GM21825 (cell line): ENCODE measurements around the gene ARHGAP45.
A peak's percentile ranks its signal among the peaks of the same experiment; 100 is the strongest.
"Not testable (repeated sequence)": the region's sequence is repeated elsewhere in the genome, so short reads cannot be mapped to it uniquely, and the experiment has no call there.

Experiments used
- ATAC-seq: cut with Tn5 transposase; IDR thresholded peaks from one replicate; pipeline ENCODE4 v1.9.1; 2021; ENCODE audit warnings: mild to moderate bottlenecking, moderate library complexity; ENCODE audit not compliant: unreplicated experiment

ARHGAP45 gene

DNA sequence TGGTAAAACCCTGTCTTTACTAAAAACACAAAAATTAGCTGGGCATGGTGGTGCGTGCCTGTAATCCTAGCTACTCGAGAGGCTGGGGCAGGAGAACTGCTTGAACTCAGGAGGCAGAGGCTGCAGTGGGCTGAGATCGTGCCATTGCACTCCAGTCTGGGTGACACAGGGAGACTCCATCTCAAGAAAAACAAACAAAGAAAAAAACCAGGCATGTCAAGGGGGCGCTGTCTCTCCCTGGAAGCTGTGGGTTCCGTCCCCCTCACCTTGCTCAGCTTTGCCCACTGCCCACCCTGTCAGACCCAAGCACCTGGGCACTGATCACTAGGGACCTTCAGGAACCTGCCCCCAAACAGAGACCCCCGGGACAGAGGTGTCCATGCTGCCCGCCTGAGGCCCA, 62.1 kb downstream of the ARHGAP45 start:
- not testable (repeated sequence) for ATAC-seq

GRCh38 chr19:1129535-1129934, 62.6 kb downstream of the ARHGAP45 start:
- ATAC-seq: no peak

DNA sequence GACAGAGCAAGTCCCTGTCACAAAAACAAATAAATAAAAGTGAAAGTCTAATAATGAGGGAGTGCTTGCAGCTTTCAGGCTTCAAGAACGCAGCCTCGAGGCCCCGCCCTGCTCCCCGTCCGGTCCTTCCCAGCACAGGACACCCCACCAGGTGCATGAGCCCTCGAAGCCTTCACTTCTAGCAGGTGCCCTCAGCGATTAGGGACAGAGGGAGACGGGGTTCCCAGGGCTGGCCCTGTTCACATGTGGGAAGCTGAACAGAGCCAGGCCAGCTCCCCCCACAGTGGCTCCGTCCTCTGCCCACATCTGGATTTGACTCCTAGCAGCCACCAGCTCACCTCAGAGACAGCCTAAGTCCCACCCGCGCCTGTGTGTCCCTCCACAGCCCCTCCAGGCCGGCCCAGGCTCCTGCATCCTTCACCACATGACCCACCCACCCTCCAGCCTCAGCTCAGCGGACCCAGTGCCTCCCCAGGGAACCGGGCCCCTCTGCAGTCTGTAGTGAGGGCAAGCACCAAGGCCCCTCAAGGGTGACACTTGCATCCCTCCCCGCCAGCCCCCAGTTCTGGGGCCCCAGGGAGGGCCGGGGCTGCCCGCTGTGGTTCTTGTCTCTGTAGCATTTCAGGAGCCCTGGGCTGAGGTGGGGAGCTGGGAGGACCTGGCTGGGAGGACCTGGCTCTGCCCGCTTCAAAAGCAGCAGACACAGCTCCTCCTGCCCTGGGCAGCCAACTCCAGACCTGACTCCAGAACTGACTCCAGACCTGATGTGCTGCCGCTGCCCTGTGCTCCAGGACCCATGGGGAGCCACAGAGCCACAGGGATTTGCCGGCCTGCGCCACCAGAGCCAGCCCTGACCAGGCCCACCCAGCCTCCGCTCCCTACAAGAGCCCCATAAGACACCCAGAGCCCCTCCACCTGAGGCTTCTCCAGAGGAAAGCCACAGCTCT, 64.1 kb downstream of the ARHGAP45 start:
- ATAC-seq: no peak

DNA sequence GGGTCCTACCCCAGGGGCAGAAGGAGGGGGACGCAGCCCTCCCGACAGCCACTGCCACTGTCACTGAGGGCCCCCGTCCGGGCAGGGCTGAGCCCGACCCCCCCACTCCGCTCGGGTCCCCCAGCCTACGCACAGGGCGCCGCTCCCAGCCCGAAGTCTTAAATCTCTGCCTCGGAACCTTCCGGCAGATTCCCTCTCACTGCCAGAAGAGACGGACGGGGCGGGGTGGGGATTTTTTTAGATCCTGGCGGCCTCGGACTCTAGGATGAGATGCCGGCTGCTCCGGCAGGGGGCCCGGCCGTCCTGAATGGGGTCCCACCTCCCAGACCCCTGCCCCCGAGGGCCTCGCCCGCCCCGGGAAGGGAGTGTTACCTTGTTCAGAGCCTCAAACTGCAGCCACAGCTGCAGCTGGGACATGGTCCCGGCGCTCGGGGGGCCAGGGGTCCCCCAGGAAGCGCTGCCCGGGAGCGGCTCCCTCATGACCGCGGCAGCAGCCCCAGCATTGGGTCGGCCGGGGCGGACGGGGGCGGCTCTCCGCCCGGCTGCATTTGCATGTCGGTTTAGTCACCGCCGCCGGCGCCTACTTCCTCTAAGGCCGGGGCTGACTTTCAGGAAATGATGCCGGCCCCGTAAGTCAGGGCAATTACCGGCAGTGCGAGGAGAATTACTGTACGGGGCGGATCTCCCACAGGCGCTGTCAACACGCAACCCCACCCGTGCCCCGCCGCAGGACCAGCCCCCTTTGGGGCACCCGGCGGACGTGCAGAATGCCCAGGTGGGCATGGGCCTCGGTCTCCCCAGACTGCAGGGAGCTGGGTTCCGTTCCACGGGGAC, 65.0 kb downstream of the ARHGAP45 start:
- peak; percentile 39 for ATAC-seq

GRCh38 chr19:1132552-1133383, 65.8 kb downstream of the ARHGAP45 start:
- peak; percentile 2 for ATAC-seq

DNA sequence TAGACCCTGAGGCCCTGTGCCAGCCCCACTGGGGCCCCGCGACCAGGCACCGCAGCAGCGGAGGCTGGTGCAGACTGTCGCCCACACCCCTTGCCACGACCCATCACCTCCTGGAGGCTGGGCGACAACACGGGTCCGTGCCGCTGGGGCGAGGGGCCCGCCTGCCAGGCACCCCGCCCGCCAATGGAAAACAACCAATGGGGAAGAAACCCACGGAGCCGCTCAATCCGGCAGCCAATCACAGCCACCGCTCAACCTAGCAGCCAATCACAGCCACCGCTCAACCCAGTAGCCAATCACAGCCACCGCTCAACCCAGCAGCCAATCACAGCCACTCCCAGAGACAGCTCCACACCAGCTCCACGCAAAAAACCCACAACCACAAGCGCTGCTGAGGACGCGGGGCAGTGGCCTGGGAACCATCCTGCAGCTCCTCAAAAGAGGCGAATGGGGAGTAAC, 66.5 kb downstream of the ARHGAP45 start:
- no peak for ATAC-seq

DNA sequence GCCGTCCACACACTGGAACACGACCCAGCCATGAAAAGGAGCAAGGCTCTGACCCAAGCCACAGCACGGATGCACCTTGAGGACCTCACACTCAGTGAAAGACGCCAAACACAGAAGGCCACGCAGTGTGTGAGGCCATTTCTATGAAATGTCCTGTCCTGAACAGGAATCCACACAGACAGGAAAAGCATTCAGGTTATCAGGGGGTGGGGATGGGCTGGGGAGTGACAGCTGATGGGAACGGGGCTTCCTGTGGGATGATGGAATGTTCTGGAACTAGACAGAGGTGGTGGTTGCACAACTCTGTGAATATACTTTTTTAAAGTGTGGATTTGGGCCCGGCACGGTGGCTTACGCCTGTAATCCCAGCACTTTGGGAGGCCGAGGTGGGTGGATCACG, 67.5 kb downstream of the ARHGAP45 start:
- ATAC-seq: no peak

GRCh38 chr19:1135454-1135853, 68.5 kb downstream of the ARHGAP45 start:
- ATAC-seq: no peak

- no peak for ATAC-seq
Observed at GRCh38 chr19:1136201-1136600, 69.2 kb downstream of the ARHGAP45 start.
